Nephron (organoid): ENCODE measurements around the gene PSMA6.
A peak's percentile ranks its signal among the peaks of the same experiment; 100 is the strongest.
"Not testable (repeated sequence)": the region's sequence is repeated elsewhere in the genome, so short reads cannot be mapped to it uniquely, and the experiment has no call there.

Experiments used
- H3K27ac Mint-ChIP-seq, 3 experiments: 2 replicates each; pipeline ENCODE4 v1.8.0; 2020; ENCODE audit warnings: mixed read lengths in 3 of 3, mild to moderate bottlenecking in 2 of 3, moderate library complexity in 1 of 3
- H3K27me3 Mint-ChIP-seq: 2 replicates; pipeline ENCODE4 v1.8.0; 2021; ENCODE audit warnings: low read depth, mild to moderate bottlenecking, moderate library complexity, mixed read lengths
- H3K36me3 Mint-ChIP-seq: 2 replicates; pipeline ENCODE4 v1.8.0; 2020; ENCODE audit warnings: low read depth, mixed read lengths
- H3K4me1 Mint-ChIP-seq: 2 replicates; pipeline ENCODE4 v1.8.0; 2020; ENCODE audit warnings: mixed read lengths
- H3K4me3 Mint-ChIP-seq, 3 experiments: 2 replicates each; pipeline ENCODE4 v1.8.0; 2020; ENCODE audit warnings: mild to moderate bottlenecking in 3 of 3, mixed read lengths in 3 of 3, moderate library complexity in 2 of 3
- H3K9me3 Mint-ChIP-seq: 2 replicates; pipeline ENCODE4 v1.8.0; 2020; ENCODE audit warnings: mixed read lengths
- TF ChIP-seq, protein P1 (sequence below), 3 experiments: fragments of 200-600 bp; sonication (generic); IDR thresholded peaks; one replicate each; pipeline ENCODE4 v1.5.0; 2021; ENCODE audit warnings: antibody characterized with exemption in 3 of 3; ENCODE audit not compliant: unreplicated experiment in 3 of 3

The PSMA6 gene

GRCh38 chr14:35295845-35296161 lies 3.6 kb downstream of the PSMA6 start:
- Mint-ChIP-seq H3K36me3 (peaks cover 9% of the 10 kb centered on the region), H3K27ac (no peak overlapping the region), H3K27me3 (no peaks in the 10 kb centered on the region), H3K4me1 (peaks cover 48% of the 10 kb centered on the region), H3K9me3 (no peaks in the 10 kb centered on the region), H3K4me3 (peak overlapping the region in 2 of 3 experiments; percentile 34 to 38)
- TF ChIP-seq, protein P1, sequence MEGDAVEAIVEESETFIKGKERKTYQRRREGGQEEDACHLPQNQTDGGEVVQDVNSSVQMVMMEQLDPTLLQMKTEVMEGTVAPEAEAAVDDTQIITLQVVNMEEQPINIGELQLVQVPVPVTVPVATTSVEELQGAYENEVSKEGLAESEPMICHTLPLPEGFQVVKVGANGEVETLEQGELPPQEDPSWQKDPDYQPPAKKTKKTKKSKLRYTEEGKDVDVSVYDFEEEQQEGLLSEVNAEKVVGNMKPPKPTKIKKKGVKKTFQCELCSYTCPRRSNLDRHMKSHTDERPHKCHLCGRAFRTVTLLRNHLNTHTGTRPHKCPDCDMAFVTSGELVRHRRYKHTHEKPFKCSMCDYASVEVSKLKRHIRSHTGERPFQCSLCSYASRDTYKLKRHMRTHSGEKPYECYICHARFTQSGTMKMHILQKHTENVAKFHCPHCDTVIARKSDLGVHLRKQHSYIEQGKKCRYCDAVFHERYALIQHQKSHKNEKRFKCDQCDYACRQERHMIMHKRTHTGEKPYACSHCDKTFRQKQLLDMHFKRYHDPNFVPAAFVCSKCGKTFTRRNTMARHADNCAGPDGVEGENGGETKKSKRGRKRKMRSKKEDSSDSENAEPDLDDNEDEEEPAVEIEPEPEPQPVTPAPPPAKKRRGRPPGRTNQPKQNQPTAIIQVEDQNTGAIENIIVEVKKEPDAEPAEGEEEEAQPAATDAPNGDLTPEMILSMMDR (IDR thresholded peaks at IDR 0.05; ENCODE audit: unreplicated experiment in 3 of 3): no peak

- no peaks in the 10 kb centered on the region for H3K9me3 Mint-ChIP-seq
- TF ChIP-seq, protein P1 (IDR thresholded peaks at IDR 0.05; ENCODE audit: unreplicated experiment in 3 of 3): no peak
- H3K36me3 Mint-ChIP-seq: peaks cover 13% of the 10 kb centered on the region
- no peak overlapping the region for H3K4me3 Mint-ChIP-seq
- H3K27me3 Mint-ChIP-seq: no peaks in the 10 kb centered on the region
- H3K27ac Mint-ChIP-seq: no peak overlapping the region
- peaks cover 53% of the 10 kb centered on the region for H3K4me1 Mint-ChIP-seq
Observed at GRCh38 chr14:35296545-35296944, 4.4 kb downstream of the PSMA6 start.

- H3K36me3 Mint-ChIP-seq: peaks cover 22% of the 10 kb centered on the region
- TF ChIP-seq, protein P1 (IDR thresholded peaks at IDR 0.05; ENCODE audit: unreplicated experiment in 3 of 3): no peak
Observed at GRCh38 chr14:35297706-35298105, 5.5 kb downstream of the PSMA6 start.

GRCh38 chr14:35298351-35298750 lies 6.2 kb downstream of the PSMA6 start:
- TF ChIP-seq, protein P1 (IDR thresholded peaks at IDR 0.05; ENCODE audit: unreplicated experiment in 3 of 3): no peak
- Mint-ChIP-seq H3K9me3 (peaks cover 2% of the 10 kb centered on the region), H3K36me3 (peaks cover 29% of the 10 kb centered on the region), H3K27me3 (no peaks in the 10 kb centered on the region), H3K4me3 (no peak overlapping the region), H3K4me1 (peaks cover 48% of the 10 kb centered on the region), H3K27ac (no peak overlapping the region)

More at GRCh38 chr14:35297706-35298105, 5.5 kb downstream of the PSMA6 start:
- Mint-ChIP-seq H3K9me3 (no peaks in the 10 kb centered on the region), H3K27me3 (no peaks in the 10 kb centered on the region), H3K4me1 (peaks cover 50% of the 10 kb centered on the region), H3K4me3 (no peak overlapping the region), H3K27ac (peak overlapping the region in 1 of 3 experiments; percentile 62)

GRCh38 chr14:35299708-35300107 lies 7.5 kb downstream of the PSMA6 start:
- no peaks in the 10 kb centered on the region for H3K27me3 Mint-ChIP-seq
- peaks cover 4% of the 10 kb centered on the region for H3K9me3 Mint-ChIP-seq
- TF ChIP-seq, protein P1 (IDR thresholded peaks at IDR 0.05; ENCODE audit: unreplicated experiment in 3 of 3): no peak
- H3K4me3 Mint-ChIP-seq: no peak overlapping the region
- H3K27ac Mint-ChIP-seq: no peak overlapping the region
- H3K4me1 Mint-ChIP-seq: peaks cover 37% of the 10 kb centered on the region
- peaks cover 32% of the 10 kb centered on the region for H3K36me3 Mint-ChIP-seq

GRCh38 chr14:35300228-35300627 lies 8.0 kb downstream of the PSMA6 start:
- H3K4me1 Mint-ChIP-seq: peaks cover 35% of the 10 kb centered on the region
- H3K27ac Mint-ChIP-seq: peak overlapping the region in 1 of 3 experiments; percentile 39
- H3K27me3 Mint-ChIP-seq: no peaks in the 10 kb centered on the region
- peaks cover 4% of the 10 kb centered on the region for H3K9me3 Mint-ChIP-seq
- peaks cover 32% of the 10 kb centered on the region for H3K36me3 Mint-ChIP-seq
- H3K4me3 Mint-ChIP-seq: no peak overlapping the region
- TF ChIP-seq, protein P1 (IDR thresholded peaks at IDR 0.05; ENCODE audit: unreplicated experiment in 3 of 3): no peak

DNA sequence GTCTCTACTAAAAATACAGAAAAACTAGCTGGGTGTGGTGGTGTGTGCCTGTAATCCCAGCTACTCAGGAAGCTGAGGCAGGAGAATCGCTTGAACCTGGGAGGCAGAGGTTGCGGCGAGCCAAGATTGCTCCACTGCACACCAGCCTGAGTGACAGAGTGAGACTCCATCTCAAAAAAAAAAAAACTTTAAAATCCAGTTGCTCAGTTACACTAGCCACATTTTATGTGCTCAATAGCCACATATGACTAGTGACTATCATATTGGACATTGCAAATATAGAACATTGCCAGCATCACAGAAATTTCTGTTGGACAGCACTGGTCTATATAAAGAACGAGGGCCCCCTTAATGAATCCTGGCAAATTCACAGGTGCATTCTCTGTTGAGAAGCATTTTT lies 9.2 kb downstream of the PSMA6 start:
- peaks cover 31% of the 10 kb centered on the region for H3K4me1 Mint-ChIP-seq
- not testable (repeated sequence) for H3K9me3 Mint-ChIP-seq, H3K27me3 Mint-ChIP-seq, H3K4me3 Mint-ChIP-seq
- H3K36me3 Mint-ChIP-seq: peaks cover 29% of the 10 kb centered on the region
- peak overlapping the region in 1 of 3 experiments; percentile 39 for H3K27ac Mint-ChIP-seq
